ENCODE data around the gene FGF14. TPM values are rescaled to one million over a fixed set of nuclear protein-coding genes. Genes with fewer than 3 reads are reported as not detected.
A peak's percentile ranks its signal among the peaks of the same experiment; 100 is the strongest.

The FGF14 gene
- total RNA-seq, 1 experiment from 2014 or later: not detected

DNA sequence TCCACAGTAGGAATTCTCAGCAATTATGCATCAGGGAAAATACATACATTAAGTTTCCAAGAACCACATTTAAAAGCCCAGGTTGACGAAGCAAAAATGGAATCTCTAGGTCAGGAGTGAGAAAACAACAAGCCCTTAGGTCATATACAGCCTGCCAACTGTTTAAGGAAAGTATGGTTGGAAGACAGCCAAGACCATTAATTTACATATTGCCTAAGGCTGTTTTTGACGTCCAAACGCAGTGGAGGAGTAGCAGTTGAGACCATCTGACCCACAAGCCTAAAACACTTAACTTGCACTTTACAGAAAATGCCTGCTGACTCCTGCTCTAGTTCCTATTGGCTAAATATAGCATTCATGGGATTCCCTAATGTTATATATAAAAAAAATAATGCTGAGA lies 650.4 kb downstream of the FGF14 start:
- BruUV-seq (replicated peaks): no TSS peak
- H3K4me2 ChIP-seq (ENCODE audit: low read length): peak overlapping the region; percentile 60
- peak; percentile 45 for ATAC-seq
- no peaks in the 10 kb centered on the region for H3K9me2 ChIP-seq (replicated peaks; ENCODE audit: low read length)
- 0 out of 2 replicates have a peak overlapping the region, but pooled peaks have one; percentile 23 for H3K27ac ChIP-seq (ENCODE audit: low read length)
- peaks cover 16% of the 10 kb centered on the region for H3K4me1 ChIP-seq (ENCODE audit: insufficient read depth, low read length)
- ChIA-PET POLR2A (ENCODE audit: unreplicated experiment) (no interaction called here), CTCF (no interaction called here)
- H3K4me3 ChIP-seq (ENCODE audit: low read length): no peak overlapping the region
- H3K9me3 ChIP-seq (ENCODE audit: low read length): no peaks in the 10 kb centered on the region
- intact Hi-C loops (cut with micrococcal nuclease): no loop called here
- no peaks in the 10 kb centered on the region for H3K36me3 ChIP-seq (ENCODE audit: low read depth, low read length)
- no peaks in the 10 kb centered on the region for H3F3A ChIP-seq (ENCODE audit: low read length, unreplicated experiment)
- DNase-seq: peak; percentile 92
- TF ChIP-seq, protein P1, sequence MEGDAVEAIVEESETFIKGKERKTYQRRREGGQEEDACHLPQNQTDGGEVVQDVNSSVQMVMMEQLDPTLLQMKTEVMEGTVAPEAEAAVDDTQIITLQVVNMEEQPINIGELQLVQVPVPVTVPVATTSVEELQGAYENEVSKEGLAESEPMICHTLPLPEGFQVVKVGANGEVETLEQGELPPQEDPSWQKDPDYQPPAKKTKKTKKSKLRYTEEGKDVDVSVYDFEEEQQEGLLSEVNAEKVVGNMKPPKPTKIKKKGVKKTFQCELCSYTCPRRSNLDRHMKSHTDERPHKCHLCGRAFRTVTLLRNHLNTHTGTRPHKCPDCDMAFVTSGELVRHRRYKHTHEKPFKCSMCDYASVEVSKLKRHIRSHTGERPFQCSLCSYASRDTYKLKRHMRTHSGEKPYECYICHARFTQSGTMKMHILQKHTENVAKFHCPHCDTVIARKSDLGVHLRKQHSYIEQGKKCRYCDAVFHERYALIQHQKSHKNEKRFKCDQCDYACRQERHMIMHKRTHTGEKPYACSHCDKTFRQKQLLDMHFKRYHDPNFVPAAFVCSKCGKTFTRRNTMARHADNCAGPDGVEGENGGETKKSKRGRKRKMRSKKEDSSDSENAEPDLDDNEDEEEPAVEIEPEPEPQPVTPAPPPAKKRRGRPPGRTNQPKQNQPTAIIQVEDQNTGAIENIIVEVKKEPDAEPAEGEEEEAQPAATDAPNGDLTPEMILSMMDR (conservative IDR thresholded peaks at IDR 0.05; ENCODE audit: low read depth, low read length): no peak
- no peak for TF ChIP-seq EZH2phosphoT487 (IDR thresholded peaks at IDR 0.05; ENCODE audit: borderline replicate concordance, low read length)
- TF ChIP-seq EZH2 (IDR thresholded peaks at IDR 0.05; ENCODE audit: low read length, unreplicated experiment): no peak
- no peaks in the 10 kb centered on the region for H3K27me3 ChIP-seq (ENCODE audit: low read length)
- no peak overlapping the region for H2AFZ ChIP-seq (ENCODE audit: low read length)
- no peaks in the 10 kb centered on the region for H3K79me2 ChIP-seq (ENCODE audit: low read length)
- no peak overlapping the region for H3K9ac ChIP-seq (ENCODE audit: low read length)
- no peaks in the 10 kb centered on the region for H4K20me1 ChIP-seq (ENCODE audit: low read length)

DNA sequence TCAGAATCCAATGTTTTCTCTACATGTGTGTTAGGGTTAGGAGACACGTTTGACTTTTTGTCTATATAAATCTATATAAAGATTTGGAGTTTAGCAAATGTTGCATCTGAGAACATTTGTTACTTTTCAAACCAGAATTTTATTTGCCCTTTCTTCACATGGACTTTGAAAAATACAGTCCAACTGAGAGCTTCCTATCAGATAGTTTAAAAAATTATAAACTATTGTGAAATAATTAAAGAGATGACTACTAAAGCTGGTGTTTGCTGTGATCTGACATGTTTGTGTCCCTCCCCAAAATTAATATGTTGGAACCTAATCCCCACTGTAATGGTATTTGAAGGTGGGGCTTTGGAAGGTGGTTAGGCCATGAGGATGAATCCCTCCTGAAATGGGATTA lies 652.3 kb downstream of the FGF14 start:
- intact Hi-C loops (cut with micrococcal nuclease): no loop called here
- Histone ChIP-seq H3K9me2 (replicated peaks; ENCODE audit: low read length) (no peaks in the 10 kb centered on the region), H3K4me1 (ENCODE audit: insufficient read depth, low read length) (peaks cover 16% of the 10 kb centered on the region), H3K27ac (ENCODE audit: low read length) (no peak overlapping the region), H4K20me1 (ENCODE audit: low read length) (no peaks in the 10 kb centered on the region), H3K4me3 (ENCODE audit: low read length) (no peak overlapping the region), H3K9ac (ENCODE audit: low read length) (no peak overlapping the region), H3K4me2 (ENCODE audit: low read length) (no peak overlapping the region), H3K36me3 (ENCODE audit: low read depth, low read length) (no peaks in the 10 kb centered on the region), H3F3A (ENCODE audit: low read length, unreplicated experiment) (no peaks in the 10 kb centered on the region), H2AFZ (ENCODE audit: low read length) (no peak overlapping the region), H3K27me3 (ENCODE audit: low read length) (no peaks in the 10 kb centered on the region), H3K9me3 (ENCODE audit: low read length) (no peaks in the 10 kb centered on the region), H3K79me2 (ENCODE audit: low read length) (no peaks in the 10 kb centered on the region)
- CTCF ChIA-PET: no interaction called here
- no TSS peak for BruUV-seq (replicated peaks)
- DNase-seq: no peak
- POLR2A ChIA-PET (ENCODE audit: unreplicated experiment): no interaction called here
- ATAC-seq: no peak
- TF ChIP-seq EZH2phosphoT487 (IDR thresholded peaks at IDR 0.05; ENCODE audit: borderline replicate concordance, low read length) (no peak), EZH2 (IDR thresholded peaks at IDR 0.05; ENCODE audit: low read length, unreplicated experiment) (no peak)
- TF ChIP-seq, protein P1 (conservative IDR thresholded peaks at IDR 0.05; ENCODE audit: low read depth, low read length): no peak

DNA sequence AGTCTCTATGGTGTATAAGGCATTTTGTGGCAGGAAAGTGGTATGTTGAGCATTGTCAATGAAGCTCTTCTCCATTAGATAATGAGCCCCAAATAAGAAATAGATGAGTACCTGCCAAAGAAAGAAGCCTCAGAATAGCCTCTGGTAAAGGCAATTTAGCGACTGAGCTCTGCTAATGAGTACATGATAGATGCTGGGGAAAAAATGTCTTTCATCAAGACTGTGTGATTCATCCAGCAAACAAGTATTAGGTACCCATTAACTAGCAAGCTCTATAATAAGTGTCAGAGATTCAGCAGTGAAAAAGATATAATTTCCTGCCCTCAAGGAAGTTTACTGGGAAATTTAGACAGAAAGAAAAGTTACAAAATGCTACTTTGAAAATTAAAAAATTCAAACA lies 654.8 kb downstream of the FGF14 start:
- Histone ChIP-seq H4K20me1 (ENCODE audit: low read length) (no peaks in the 10 kb centered on the region), H3K4me3 (ENCODE audit: low read length) (no peak overlapping the region), H3K27ac (ENCODE audit: low read length) (no peak overlapping the region), H3K9me3 (ENCODE audit: low read length) (no peaks in the 10 kb centered on the region), H2AFZ (ENCODE audit: low read length) (no peak overlapping the region), H3K36me3 (ENCODE audit: low read depth, low read length) (no peaks in the 10 kb centered on the region), H3K4me1 (ENCODE audit: insufficient read depth, low read length) (peaks cover 16% of the 10 kb centered on the region), H3K9ac (ENCODE audit: low read length) (no peak overlapping the region), H3K9me2 (replicated peaks; ENCODE audit: low read length) (no peaks in the 10 kb centered on the region), H3K27me3 (ENCODE audit: low read length) (no peaks in the 10 kb centered on the region), H3F3A (ENCODE audit: low read length, unreplicated experiment) (no peaks in the 10 kb centered on the region), H3K4me2 (ENCODE audit: low read length) (no peak overlapping the region), H3K79me2 (ENCODE audit: low read length) (no peaks in the 10 kb centered on the region)
- ATAC-seq: no peak
- TF ChIP-seq, protein P1 (conservative IDR thresholded peaks at IDR 0.05; ENCODE audit: low read depth, low read length): no peak
- TF ChIP-seq EZH2phosphoT487 (IDR thresholded peaks at IDR 0.05; ENCODE audit: borderline replicate concordance, low read length): no peak
- intact Hi-C loops (cut with micrococcal nuclease): no loop called here
- no peak for DNase-seq
- no TSS peak for BruUV-seq (replicated peaks)
- POLR2A ChIA-PET (ENCODE audit: unreplicated experiment): no interaction called here
- CTCF ChIA-PET: no interaction called here

Data from PC-3 (cell line).